GM23248 (cell line): ENCODE measurements around the gene PLPPR2.

Source experiments
- EZH2 ChIP-seq: fragments of 200-600 bp; sonication (generic); IDR thresholded peaks from 2 replicates; pipeline ENCODE4 v1.6.1; 2018; ENCODE audit warnings: antibody characterized with exemption, mild to moderate bottlenecking; ENCODE audit not compliant: insufficient read depth, poor library complexity, severe bottlenecking
- EZH2phosphoT487 ChIP-seq: fragments of 200-600 bp; sonication (generic); IDR thresholded peaks from 2 replicates; pipeline ENCODE4 v1.6.1; 2018; ENCODE audit warnings: antibody characterized with exemption, moderate library complexity, mild to moderate bottlenecking, low read depth; ENCODE audit not compliant: insufficient read depth

DNA sequence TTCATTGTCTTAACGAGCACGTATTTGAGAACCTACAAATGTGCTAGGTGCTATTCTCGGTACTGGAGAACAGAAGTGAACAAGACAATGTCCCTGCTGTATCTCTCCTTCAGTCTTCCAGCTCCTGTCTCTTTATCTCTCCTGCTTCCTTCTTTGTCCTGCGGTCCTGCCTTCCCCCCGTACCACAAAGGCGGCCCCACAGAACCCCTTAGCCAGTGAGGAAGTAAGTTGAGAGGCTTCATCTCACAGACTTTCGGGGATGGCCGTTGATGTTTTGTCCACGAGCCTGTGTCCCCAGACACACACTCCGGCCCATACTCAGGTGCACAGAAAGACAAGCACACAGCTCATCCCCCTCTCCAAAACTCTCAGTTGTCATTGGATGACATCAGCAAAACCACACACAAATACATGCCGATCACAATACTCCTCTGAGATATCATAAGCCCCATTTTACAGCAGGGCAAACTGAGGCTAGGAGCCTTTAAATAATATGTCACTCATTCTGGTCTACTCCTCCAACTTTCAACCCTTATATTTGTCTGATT lies 18.7 kb downstream of the PLPPR2 start:
- no peak for TF ChIP-seq EZH2
- TF ChIP-seq EZH2phosphoT487, result no peak
